OCI-LY7 (cell line): ENCODE results near the gene ST6GALNAC2.

Source experiments
- EZH2phosphoT487 ChIP-seq: fragments of 200-600 bp; sonication (generic); IDR thresholded peaks from 2 replicates; pipeline ENCODE4 v1.6.1; 2018; ENCODE audit warnings: low read depth, borderline replicate concordance, mild to moderate bottlenecking, mixed run types, antibody characterized with exemption, low read length, moderate library complexity, mixed read lengths
- TF ChIP-seq, protein P1 (sequence below): fragments of 200-600 bp; sonication (generic); conservative IDR thresholded peaks from 2 replicates; pipeline ENCODE4 v1.5.1; 2014; ENCODE audit warnings: mild to moderate bottlenecking, antibody characterized with exemption, low read length, moderate library complexity, mixed read lengths

- TF ChIP-seq, protein P1, sequence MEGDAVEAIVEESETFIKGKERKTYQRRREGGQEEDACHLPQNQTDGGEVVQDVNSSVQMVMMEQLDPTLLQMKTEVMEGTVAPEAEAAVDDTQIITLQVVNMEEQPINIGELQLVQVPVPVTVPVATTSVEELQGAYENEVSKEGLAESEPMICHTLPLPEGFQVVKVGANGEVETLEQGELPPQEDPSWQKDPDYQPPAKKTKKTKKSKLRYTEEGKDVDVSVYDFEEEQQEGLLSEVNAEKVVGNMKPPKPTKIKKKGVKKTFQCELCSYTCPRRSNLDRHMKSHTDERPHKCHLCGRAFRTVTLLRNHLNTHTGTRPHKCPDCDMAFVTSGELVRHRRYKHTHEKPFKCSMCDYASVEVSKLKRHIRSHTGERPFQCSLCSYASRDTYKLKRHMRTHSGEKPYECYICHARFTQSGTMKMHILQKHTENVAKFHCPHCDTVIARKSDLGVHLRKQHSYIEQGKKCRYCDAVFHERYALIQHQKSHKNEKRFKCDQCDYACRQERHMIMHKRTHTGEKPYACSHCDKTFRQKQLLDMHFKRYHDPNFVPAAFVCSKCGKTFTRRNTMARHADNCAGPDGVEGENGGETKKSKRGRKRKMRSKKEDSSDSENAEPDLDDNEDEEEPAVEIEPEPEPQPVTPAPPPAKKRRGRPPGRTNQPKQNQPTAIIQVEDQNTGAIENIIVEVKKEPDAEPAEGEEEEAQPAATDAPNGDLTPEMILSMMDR: no peak
- TF ChIP-seq EZH2phosphoT487: no peak
Observed at GRCh38 chr17:76551685-76552084, 34.0 kb downstream of the ST6GALNAC2 start.
